IPS-18a (cell line): Measurements from ENCODE around the gene ARAP1.
"Not testable (repeated sequence)": the region's sequence is repeated elsewhere in the genome, so short reads cannot be mapped to it uniquely, and the experiment has no call there.

ENCODE experiments used
- H3K27ac ChIP-seq: one replicate; pipeline ENCODE4 v1.5.1; 2013; ENCODE audit warnings: low read length
- H3K27me3 ChIP-seq: one replicate; pipeline ENCODE4 v1.6.1; 2013; ENCODE audit warnings: mild to moderate bottlenecking, low read length; ENCODE audit not compliant: control insufficient read depth, insufficient read depth
- H3K36me3 ChIP-seq: one replicate; pipeline ENCODE4 v1.6.1; 2013; ENCODE audit warnings: low read depth, low read length; ENCODE audit not compliant: control insufficient read depth
- H3K4me1 ChIP-seq: one replicate; pipeline ENCODE4 v1.6.1; 2013; ENCODE audit warnings: low read depth, low read length; ENCODE audit not compliant: control insufficient read depth
- H3K4me3 ChIP-seq: one replicate; pipeline ENCODE4 v1.5.1; 2013; ENCODE audit warnings: low read length
- H3K9ac ChIP-seq: one replicate; pipeline ENCODE4 v1.6.1; 2013; ENCODE audit warnings: mild to moderate bottlenecking, low read length, moderate library complexity
- H3K9me3 ChIP-seq: one replicate; pipeline ENCODE4 v1.6.1; 2013; ENCODE audit warnings: low read depth, low read length; ENCODE audit not compliant: control insufficient read depth

ARAP1 gene

DNA sequence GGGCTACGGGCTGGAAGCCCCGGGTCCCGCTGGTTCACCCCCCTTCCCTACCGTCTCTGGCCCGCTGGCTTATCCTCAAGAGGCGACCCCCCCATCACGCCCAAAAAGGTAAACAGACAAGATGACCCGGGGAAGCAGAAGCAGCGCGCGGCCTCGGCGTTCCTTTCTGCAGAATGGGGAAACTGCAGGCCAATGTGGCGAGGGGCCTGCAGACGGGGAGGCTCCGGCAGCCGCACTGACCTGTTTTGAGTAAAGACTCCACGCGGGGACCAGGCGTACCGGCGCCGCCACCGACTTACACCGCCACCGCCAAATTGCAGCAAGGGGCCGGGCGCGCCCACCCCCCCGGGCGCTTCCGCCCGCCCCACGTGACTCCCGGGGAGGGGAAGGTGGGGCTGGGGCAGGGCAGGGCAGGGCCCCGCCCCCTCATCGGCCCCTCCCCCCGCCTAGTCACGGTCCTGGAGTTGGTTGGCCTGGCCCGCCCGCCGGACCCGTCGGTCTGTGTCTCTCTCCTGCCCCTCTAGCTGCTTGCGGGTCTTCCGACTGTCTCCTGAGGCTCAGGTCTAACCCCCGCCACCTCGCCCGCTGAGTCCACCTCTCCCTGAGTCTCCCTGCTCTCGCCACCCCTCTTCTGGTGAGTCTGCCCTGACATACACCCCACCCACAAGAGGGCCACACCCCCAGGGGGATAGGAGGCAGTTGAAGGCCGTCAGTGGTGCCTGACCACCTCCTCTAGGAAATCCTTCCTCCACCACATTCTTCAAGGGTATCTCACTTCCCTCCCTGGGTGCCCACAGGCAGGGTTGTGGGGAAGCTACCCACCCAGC lies at the start of gene ARAP1:
Gene ARAP1 (minus strand): TSS at position 321 of the 827 bp plus-strand sequence. CDS start 25,280 bp downstream, outside the sequence.
- Histone ChIP-seq H3K36me3 (no peaks in the 10 kb centered on the region), H3K27ac (peak within 1 kb of the TSS; percentile 24), H3K4me3 (peak within 1 kb of the TSS; percentile 73), H3K27me3 (no peaks in the 10 kb centered on the region), H3K9ac (peak within 1 kb of the TSS; percentile 76), H3K9me3 (no peaks in the 10 kb centered on the region), H3K4me1 (peaks cover 6% of the 10 kb centered on the region)

DNA sequence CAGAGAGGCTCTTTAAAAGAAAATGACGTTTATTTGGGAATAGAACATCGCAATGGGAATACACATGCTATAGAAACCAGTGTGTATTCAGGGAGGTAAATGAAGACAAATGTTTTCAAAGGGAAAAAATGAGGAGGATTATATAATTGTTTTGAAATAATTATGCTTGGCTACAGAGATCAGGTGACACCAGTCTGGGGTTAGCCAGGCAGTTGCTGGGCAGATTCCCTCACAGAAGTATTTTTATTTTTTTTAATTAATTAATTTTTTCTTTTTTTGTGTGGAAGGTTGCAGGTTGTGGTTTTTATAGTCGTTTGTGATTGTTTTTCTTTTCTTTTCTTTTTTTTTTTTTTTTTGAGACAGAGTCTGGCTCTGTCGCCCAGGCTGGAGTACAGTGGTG lies 47.2 kb upstream of the ARAP1 start:
- Histone ChIP-seq H3K4me1 (peaks cover 8% of the 10 kb centered on the region), H3K27me3 (no peaks in the 10 kb centered on the region), H3K9ac (no peak overlapping the region), H3K36me3 (no peaks in the 10 kb centered on the region), H3K27ac (no peak overlapping the region), H3K9me3 (no peaks in the 10 kb centered on the region), H3K4me3 (no peak overlapping the region)

GRCh38 chr11:72798361-72798760 lies 46.2 kb upstream of the ARAP1 start:
- no peaks in the 10 kb centered on the region for H3K9me3 ChIP-seq
- H3K27me3 ChIP-seq, result no peaks in the 10 kb centered on the region
- H3K36me3 ChIP-seq, result no peaks in the 10 kb centered on the region
- peaks cover 8% of the 10 kb centered on the region for H3K4me1 ChIP-seq
- H3K9ac ChIP-seq, result no peak overlapping the region
- no peak overlapping the region for H3K27ac ChIP-seq
- H3K4me3 ChIP-seq, result no peak overlapping the region

DNA sequence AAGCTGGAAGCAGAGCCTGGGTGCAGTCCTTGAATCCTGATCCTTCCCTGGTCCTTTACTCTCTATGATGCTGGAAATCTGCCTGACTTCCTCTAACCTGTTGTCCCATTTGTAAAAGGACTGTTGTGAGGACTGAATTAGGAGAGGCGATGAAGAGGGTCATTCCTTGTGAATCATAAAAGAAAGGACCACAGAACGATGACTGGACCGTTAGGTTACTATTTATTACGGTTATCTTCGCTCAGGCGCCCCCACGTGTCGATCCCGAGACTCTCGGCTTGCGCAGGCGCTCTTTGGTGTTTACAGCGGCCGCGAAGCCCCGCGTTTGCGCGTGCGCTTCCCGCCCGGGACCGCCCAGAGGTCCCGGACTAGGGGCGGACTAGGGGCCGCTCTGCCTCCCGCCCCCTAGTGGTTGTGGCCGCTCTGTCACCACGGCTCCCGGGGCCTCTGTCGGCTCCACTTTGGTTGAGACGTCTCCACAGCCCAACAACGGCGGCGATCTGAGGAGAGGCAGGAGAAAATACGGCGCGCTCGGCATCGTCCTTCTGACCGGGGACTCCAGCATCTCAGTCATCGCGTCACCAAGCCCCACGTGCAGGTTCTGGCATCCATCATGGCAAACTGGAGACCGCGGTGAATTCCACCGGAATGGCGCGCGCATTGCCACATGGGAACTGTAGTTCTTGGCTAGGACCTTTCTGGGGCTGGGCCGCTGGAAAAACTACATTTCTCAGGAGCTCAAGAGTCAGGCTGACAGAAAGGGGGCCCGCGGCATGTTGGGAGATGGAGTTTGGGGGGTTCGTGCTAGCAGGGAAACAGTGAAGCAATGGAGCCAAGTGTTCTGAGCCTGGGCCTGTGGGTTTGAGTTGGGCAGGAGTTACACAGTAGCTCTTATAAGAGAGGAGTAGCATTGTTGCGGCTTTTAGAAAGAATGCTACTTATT lies 41.5 kb upstream of the ARAP1 start, which contains the start of gene STARD10:
Gene STARD10 (minus strand): TSS at position 623 of the 943 bp plus-strand sequence. CDS start 12,866 bp downstream, outside the sequence.
- H3K36me3 ChIP-seq, result no peaks in the 10 kb centered on the region
- peak within 1 kb of the TSS; percentile 94 for H3K4me3 ChIP-seq
- H3K27me3 ChIP-seq, result no peaks in the 10 kb centered on the region
- peaks cover 7% of the 10 kb centered on the region for H3K4me1 ChIP-seq
- peak within 1 kb of the TSS; percentile 80 for H3K9ac ChIP-seq
- H3K27ac ChIP-seq, result peak within 1 kb of the TSS; percentile 83
- H3K9me3 ChIP-seq, result no peaks in the 10 kb centered on the region

DNA sequence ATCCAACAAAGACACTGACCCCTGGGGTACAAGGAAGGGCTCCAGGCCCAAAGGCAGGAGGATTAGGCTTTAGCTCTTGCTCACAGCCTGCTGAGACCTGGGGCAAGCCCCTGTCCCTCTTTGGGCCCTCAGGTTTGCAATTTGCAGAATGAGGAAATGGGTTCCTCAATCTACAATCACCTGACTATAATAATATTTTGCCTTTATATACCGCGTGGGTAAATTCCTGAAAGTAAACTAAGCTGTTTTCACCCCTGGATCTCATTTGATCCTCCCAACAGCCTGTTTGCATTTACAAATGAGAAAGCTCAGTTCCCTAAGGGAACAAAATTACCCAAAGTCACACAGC lies 40.8 kb upstream of the ARAP1 start:
- H3K9me3 ChIP-seq, result no peaks in the 10 kb centered on the region
- H3K4me1 ChIP-seq, result peaks cover under 1% of the 10 kb centered on the region
- no peak overlapping the region for H3K9ac ChIP-seq
- H3K4me3 ChIP-seq, result peak overlapping the region; percentile 94
- no peaks in the 10 kb centered on the region for H3K27me3 ChIP-seq
- H3K36me3 ChIP-seq, result no peaks in the 10 kb centered on the region
- no peak overlapping the region for H3K27ac ChIP-seq

DNA sequence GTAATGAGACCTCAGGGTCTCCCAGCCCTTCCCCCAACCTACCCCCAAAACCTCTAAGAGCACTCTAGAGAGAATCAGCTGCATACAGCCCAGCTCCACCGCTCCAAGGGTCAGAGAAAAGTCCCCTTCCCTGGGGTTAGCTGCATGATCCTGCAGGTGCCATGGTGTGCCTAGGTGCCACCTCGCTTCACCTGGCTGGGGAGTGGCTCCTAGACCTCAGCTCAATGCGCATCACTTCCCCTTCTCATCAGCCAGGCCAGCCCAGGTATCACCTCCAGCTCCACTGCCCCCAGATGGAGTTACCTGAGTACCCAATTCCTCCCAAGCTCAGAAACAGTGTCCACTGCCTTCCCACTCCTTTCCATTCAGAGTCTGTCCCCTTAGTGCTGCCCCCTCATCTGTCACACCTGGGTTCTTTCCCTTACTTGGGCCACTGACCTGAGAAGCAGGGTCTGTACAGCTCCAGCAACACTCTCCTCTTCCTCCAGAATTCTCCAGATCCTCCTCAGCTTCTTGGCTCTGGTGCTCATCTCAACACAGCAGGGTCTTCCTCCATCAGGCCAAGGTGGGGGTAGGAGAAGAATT lies 40.3 kb upstream of the ARAP1 start:
- no peaks in the 10 kb centered on the region for H3K4me1 ChIP-seq
- no peaks in the 10 kb centered on the region for H3K27me3 ChIP-seq
- H3K4me3 ChIP-seq, result no peak overlapping the region
- H3K9ac ChIP-seq, result no peak overlapping the region
- H3K27ac ChIP-seq, result no peak overlapping the region
- no peaks in the 10 kb centered on the region for H3K9me3 ChIP-seq
- H3K36me3 ChIP-seq, result no peaks in the 10 kb centered on the region

GRCh38 chr11:72791228-72791627 lies 39.0 kb upstream of the ARAP1 start:
- not testable (repeated sequence) for H3K4me1 ChIP-seq, H3K27me3 ChIP-seq, H3K36me3 ChIP-seq, H3K27ac ChIP-seq, H3K4me3 ChIP-seq, H3K9me3 ChIP-seq, H3K9ac ChIP-seq

DNA sequence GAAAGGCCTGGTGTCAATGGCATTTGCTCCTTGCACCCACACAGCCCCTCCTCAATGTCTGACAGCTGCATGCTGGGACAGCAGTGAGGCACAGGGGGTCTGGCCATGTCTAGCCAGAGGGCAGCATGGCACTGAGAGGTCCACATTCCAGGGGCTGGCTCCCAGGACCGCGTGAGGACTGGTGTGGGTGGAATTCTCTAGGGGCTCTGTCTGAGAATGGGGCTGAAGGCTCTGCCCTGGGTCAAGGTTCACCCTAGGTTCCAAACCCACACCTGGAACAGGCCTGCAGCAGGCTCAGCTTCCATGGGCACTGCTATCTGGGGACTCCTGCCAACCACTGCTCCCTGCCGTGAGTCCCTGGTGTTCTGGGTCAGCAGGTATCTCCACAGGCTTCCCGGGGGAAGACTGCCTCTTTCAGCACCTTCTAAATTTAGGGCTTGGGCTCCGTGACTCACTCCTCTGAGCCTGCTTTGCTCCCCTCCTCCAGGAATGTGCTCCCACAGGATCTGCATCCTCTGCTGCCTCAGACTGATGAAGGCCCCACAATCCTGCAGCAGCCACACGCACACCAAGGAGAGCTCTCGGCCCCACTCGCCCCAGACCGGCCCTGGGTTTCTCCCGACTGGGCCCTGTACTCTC lies 37.4 kb upstream of the ARAP1 start:
- Histone ChIP-seq H3K36me3 (no peaks in the 10 kb centered on the region), H3K27me3 (no peaks in the 10 kb centered on the region), H3K4me1 (peaks cover 5% of the 10 kb centered on the region), H3K4me3 (no peak overlapping the region), H3K27ac (no peak overlapping the region), H3K9ac (no peak overlapping the region), H3K9me3 (no peaks in the 10 kb centered on the region)

DNA sequence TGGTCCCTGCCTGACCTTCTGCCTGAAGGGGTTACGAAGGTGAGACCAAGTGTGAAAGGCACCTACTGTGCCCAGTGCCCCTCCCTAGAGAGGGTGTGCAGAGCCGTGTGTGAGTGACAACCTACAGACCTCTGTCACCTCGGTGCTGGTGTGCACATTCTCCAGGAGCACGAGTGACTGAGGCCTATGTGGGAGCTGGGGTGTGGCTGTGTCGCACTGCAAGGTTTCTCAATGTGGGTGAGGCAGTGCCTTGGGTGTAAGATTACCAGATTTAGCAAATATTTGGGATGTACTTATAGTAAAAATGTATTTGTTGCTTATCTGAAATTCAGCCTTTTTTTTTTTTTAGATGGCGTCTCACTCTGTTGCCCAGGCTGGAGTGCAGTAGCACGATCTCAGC lies 36.0 kb upstream of the ARAP1 start:
- H3K4me1 ChIP-seq, result peaks cover 5% of the 10 kb centered on the region
- H3K36me3 ChIP-seq, result no peaks in the 10 kb centered on the region
- H3K27ac ChIP-seq, result no peak overlapping the region
- no peaks in the 10 kb centered on the region for H3K9me3 ChIP-seq
- no peak overlapping the region for H3K4me3 ChIP-seq
- no peaks in the 10 kb centered on the region for H3K27me3 ChIP-seq
- no peak overlapping the region for H3K9ac ChIP-seq

GRCh38 chr11:72787216-72788104 lies 35.3 kb upstream of the ARAP1 start:
- Histone ChIP-seq H3K27me3 (peaks cover under 1% of the 10 kb centered on the region), H3K9me3 (no peaks in the 10 kb centered on the region), H3K9ac (no peak overlapping the region), H3K4me3 (no peak overlapping the region), H3K4me1 (peaks cover 5% of the 10 kb centered on the region), H3K27ac (no peak overlapping the region), H3K36me3 (no peaks in the 10 kb centered on the region)
